ENCODE data around the gene GPR17. TPM values are rescaled to one million over a fixed set of nuclear protein-coding genes. Genes with fewer than 3 reads are reported as not detected.

GPR17 gene
- total RNA-seq, 1 experiment from 2014 or later = not detected

- intact Hi-C loops (cut with micrococcal nuclease) = no loop called here
- ChIA-PET POLR2A (no interaction called here), CTCF (interaction anchor here (0.6 kb wide), 1 partner anchor 131 kb away, joined by 3 read pairs; no protein-coding TSS in a partner anchor)
- Mint-ChIP-seq H3K27ac (ENCODE audit: low read depth, unreplicated experiment) (no peak overlapping the region), H3K9me3 (ENCODE audit: unreplicated experiment) (no peaks in the 10 kb centered on the region), H3K4me3 (ENCODE audit: unreplicated experiment) (no peak overlapping the region), H3K4me1 (ENCODE audit: insufficient read depth, unreplicated experiment) (peaks cover 20% of the 10 kb centered on the region), H3K36me3 (ENCODE audit: insufficient read depth, unreplicated experiment) (no peaks in the 10 kb centered on the region), H3K27me3 (ENCODE audit: insufficient read depth, unreplicated experiment) (no peaks in the 10 kb centered on the region)
- no TSS peak for BruUV-seq (replicated peaks)
- no peak for DNase-seq (ENCODE audit: unreplicated experiment)
- no peak for TF ChIP-seq CTCF (IDR thresholded peaks at IDR 0.05; ENCODE audit: unreplicated experiment)
Measured at GRCh38 chr2:127620866-127621265, 25.1 kb upstream of the GPR17 start.

- BruUV-seq (replicated peaks) = no TSS peak
- intact Hi-C loops (cut with micrococcal nuclease) = no loop called here
- Mint-ChIP-seq H3K9me3 (ENCODE audit: unreplicated experiment) (no peaks in the 10 kb centered on the region), H3K4me3 (ENCODE audit: unreplicated experiment) (no peak overlapping the region), H3K36me3 (ENCODE audit: insufficient read depth, unreplicated experiment) (no peaks in the 10 kb centered on the region), H3K27me3 (ENCODE audit: insufficient read depth, unreplicated experiment) (no peaks in the 10 kb centered on the region), H3K4me1 (ENCODE audit: insufficient read depth, unreplicated experiment) (peaks cover 20% of the 10 kb centered on the region), H3K27ac (ENCODE audit: low read depth, unreplicated experiment) (no peak overlapping the region)
- ChIA-PET POLR2A (no interaction called here), CTCF (interaction anchor here (1.4 kb wide), 1 partner anchor 31 kb away, joined by 3 read pairs; no protein-coding TSS in a partner anchor)
- no peak for DNase-seq (ENCODE audit: unreplicated experiment)
- no peak for TF ChIP-seq CTCF (IDR thresholded peaks at IDR 0.05; ENCODE audit: unreplicated experiment)
Measured at GRCh38 chr2:127621981-127622431, 23.9 kb upstream of the GPR17 start.

GRCh38 chr2:127622561-127623387 is 23.2 kb upstream of the GPR17 start:
- ChIA-PET CTCF (interaction anchor here (1.4 kb wide), 1 partner anchor 32 kb away, joined by 3 read pairs; no protein-coding TSS in a partner anchor), POLR2A (no interaction called here)
- intact Hi-C loops (cut with micrococcal nuclease) = no loop called here
- H3K4me1 Mint-ChIP-seq (ENCODE audit: insufficient read depth, unreplicated experiment) = peaks cover 20% of the 10 kb centered on the region
- no peak overlapping the region for H3K27ac Mint-ChIP-seq (ENCODE audit: low read depth, unreplicated experiment)
- no peaks in the 10 kb centered on the region for H3K36me3 Mint-ChIP-seq (ENCODE audit: insufficient read depth, unreplicated experiment)
- no peak for TF ChIP-seq CTCF (IDR thresholded peaks at IDR 0.05; ENCODE audit: unreplicated experiment)
- no TSS peak for BruUV-seq (replicated peaks)
- no peaks in the 10 kb centered on the region for H3K27me3 Mint-ChIP-seq (ENCODE audit: insufficient read depth, unreplicated experiment)
- DNase-seq (ENCODE audit: unreplicated experiment) = no peak
- H3K4me3 Mint-ChIP-seq (ENCODE audit: unreplicated experiment) = no peak overlapping the region
- H3K9me3 Mint-ChIP-seq (ENCODE audit: unreplicated experiment) = no peaks in the 10 kb centered on the region

- no TSS peak for BruUV-seq (replicated peaks)
- Mint-ChIP-seq H3K36me3 (ENCODE audit: insufficient read depth, unreplicated experiment) (no peaks in the 10 kb centered on the region), H3K9me3 (ENCODE audit: unreplicated experiment) (no peaks in the 10 kb centered on the region), H3K27me3 (ENCODE audit: insufficient read depth, unreplicated experiment) (no peaks in the 10 kb centered on the region), H3K4me1 (ENCODE audit: insufficient read depth, unreplicated experiment) (peaks cover 17% of the 10 kb centered on the region), H3K4me3 (ENCODE audit: unreplicated experiment) (no peak overlapping the region), H3K27ac (ENCODE audit: low read depth, unreplicated experiment) (no peak overlapping the region)
- DNase-seq (ENCODE audit: unreplicated experiment) = peak; percentile 51
- no peak for TF ChIP-seq CTCF (IDR thresholded peaks at IDR 0.05; ENCODE audit: unreplicated experiment)
- POLR2A ChIA-PET = no interaction called here
- intact Hi-C loops (cut with micrococcal nuclease) = no loop called here
- CTCF ChIA-PET = no interaction called here
Measured at GRCh38 chr2:127623388-127624319, 22.3 kb upstream of the GPR17 start.
